Activated CD4-positive, alpha-beta T cell treated with anti-CD3 and anti-CD28 coated beads for 36 hours (primary cell): ENCODE data around the gene CDSN. TPM values are rescaled to one million over a fixed set of nuclear protein-coding genes. Genes with fewer than 3 reads are reported as not detected.
"Not testable (repeated sequence)": the region's sequence is repeated elsewhere in the genome, so short reads cannot be mapped to it uniquely, and the experiment has no call there.

Experiments
- ATAC-seq: fragments of 200-7000 bp; cut with Tn5 transposase; one replicate; pipeline ENCODE4 v1.10.0; 2021; ENCODE audit warnings: mild to moderate bottlenecking, moderate library complexity
- CTCF ChIA-PET: fragments of 350-600 bp; sonication (Branson Sonifier 250); formaldehyde crosslinking; loops from one replicate; lab custom pipeline; 2021; ENCODE audit warnings: antibody characterized with exemption; lab: Charles Lee
- POLR2A ChIA-PET: fragments of 350-600 bp; sonication (Branson Sonifier 250); formaldehyde crosslinking; loops from one replicate; lab custom pipeline; 2021; ENCODE audit warnings: antibody characterized with exemption, inconsistent platforms; lab: Charles Lee
- DNase-seq: peaks from one replicate; pipeline ENCODE4 v3.0.0-alpha.2; 2020
- H3K27ac Mint-ChIP-seq: one replicate; pipeline ENCODE4 v1.8.0; 2021; ENCODE audit warnings: mixed read lengths
- H3K27me3 Mint-ChIP-seq: one replicate; pipeline ENCODE4 v1.8.0; 2021; ENCODE audit warnings: mixed read lengths
- H3K36me3 Mint-ChIP-seq: one replicate; pipeline ENCODE4 v1.8.0; 2021; ENCODE audit warnings: low read depth, mixed read lengths
- H3K4me1 Mint-ChIP-seq: one replicate; pipeline ENCODE4 v1.8.0; 2021; ENCODE audit warnings: mixed read lengths
- H3K4me3 Mint-ChIP-seq: one replicate; pipeline ENCODE4 v1.8.0; 2021; ENCODE audit warnings: mild to moderate bottlenecking, moderate library complexity, mixed read lengths
- H3K9me3 Mint-ChIP-seq: one replicate; pipeline ENCODE4 v1.8.0; 2021; ENCODE audit warnings: low read depth, mixed read lengths
- intact Hi-C, 2 experiments: fragments of 100-400 bp; cut with DNase I in 1 of 2; cut with micrococcal nuclease in 1 of 2; formaldehyde crosslinking; loops; one replicate each; pipeline versions ENCODE4 v1.14.2 to v1.15.1; 2022 to 2024; cut with DNase I, micrococcal nuclease
- total RNA-seq, 2 experiments: library from RNA; stranded (reverse); gene quantifications; one replicate each; pipeline ENCODE4 v1.2.3, GENCODE V29; 2021

CDSN gene, protein sequence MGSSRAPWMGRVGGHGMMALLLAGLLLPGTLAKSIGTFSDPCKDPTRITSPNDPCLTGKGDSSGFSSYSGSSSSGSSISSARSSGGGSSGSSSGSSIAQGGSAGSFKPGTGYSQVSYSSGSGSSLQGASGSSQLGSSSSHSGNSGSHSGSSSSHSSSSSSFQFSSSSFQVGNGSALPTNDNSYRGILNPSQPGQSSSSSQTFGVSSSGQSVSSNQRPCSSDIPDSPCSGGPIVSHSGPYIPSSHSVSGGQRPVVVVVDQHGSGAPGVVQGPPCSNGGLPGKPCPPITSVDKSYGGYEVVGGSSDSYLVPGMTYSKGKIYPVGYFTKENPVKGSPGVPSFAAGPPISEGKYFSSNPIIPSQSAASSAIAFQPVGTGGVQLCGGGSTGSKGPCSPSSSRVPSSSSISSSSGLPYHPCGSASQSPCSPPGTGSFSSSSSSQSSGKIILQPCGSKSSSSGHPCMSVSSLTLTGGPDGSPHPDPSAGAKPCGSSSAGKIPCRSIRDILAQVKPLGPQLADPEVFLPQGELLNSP
- not detected for total RNA-seq

GRCh38 chr6:31120151-31120915 is at the start of gene CDSN:
Gene CDSN (minus strand): TSS chr6:31120446. CDS start chr6:31120419, 27 bp downstream.
- peaks cover 2% of the 10 kb centered on the region for H3K27me3 Mint-ChIP-seq

DNA sequence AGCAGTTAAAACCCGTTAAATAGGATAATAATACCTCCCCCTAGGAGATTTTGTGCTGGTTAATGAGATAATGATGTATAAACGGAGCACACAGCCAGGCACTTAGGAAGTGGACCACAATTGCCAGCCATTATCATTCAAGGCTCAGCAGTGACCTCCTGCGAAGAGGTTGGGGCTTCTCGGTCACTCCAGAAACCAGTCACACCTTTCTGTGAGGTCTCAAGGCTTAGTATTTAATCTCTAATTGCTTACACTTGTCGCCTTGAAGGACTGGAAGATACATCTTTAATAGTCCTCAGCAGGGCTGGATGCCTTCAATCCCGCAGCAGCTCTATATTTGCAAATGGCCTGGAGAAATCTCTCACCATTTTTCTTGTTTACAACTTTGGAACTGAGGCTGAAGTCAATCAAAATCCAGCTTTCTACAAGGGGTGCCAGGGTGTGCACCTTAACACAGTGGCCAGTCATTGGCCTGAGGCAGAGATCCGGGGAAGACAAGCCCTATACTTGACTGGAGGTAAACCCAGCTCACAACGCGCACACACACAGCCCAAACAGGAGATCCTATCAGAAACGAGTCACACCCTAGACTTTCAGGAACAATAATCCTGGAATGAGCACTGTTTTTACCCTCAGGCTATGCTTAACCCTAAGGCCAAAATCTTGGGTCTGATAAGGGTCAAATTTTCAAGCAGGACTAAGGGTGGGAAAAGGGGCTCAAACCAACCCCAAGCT is 49.0 kb upstream of the CDSN start:
- H3K27me3 Mint-ChIP-seq, result no peaks in the 10 kb centered on the region
- POLR2A ChIA-PET, result interaction anchor here (0.6 kb wide), 1 partner anchor 203 kb away, joined by 4 read pairs; no protein-coding TSS in a partner anchor
- intact Hi-C loops, result no loop called here

More at GRCh38 chr6:31120151-31120915, at the start of gene CDSN:
- ChIA-PET POLR2A (no interaction called here), CTCF (no interaction called here)
- DNase-seq (no peak), ATAC-seq (no peak)
- Mint-ChIP-seq H3K27ac (no peak within 1 kb of the TSS), H3K36me3 (no peaks in the 10 kb centered on the region), H3K9me3 (no peaks in the 10 kb centered on the region), H3K4me1 (no peaks in the 10 kb centered on the region), H3K4me3 (no peak within 1 kb of the TSS)
- intact Hi-C loops, result no loop called here

DNA sequence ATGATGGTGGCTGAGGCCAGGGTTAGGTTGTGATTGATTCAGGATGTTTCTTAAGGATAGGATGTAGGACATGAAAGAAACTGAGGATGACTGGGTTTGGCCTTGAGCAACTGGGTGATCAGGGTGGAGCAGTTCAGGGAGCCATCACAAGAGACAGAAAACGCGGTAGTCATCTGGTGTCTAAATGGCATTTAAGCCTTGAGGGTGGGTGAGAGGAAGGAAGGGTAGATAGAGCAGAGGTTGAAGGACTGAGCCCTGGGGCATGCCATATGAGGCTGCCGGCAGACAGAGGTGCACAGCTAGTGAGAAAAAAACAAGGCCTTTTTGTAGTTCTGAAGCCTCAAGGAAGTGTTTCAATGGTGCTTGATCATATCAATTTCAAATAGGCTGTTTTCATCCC is 48.4 kb upstream of the CDSN start:
- Mint-ChIP-seq H3K4me1 (peaks cover 19% of the 10 kb centered on the region), H3K36me3 (no peaks in the 10 kb centered on the region), H3K27me3 (no peaks in the 10 kb centered on the region), H3K4me3 (no peak overlapping the region), H3K27ac (no peak overlapping the region), H3K9me3 (no peaks in the 10 kb centered on the region)
- ATAC-seq (no peak), DNase-seq (no peak)
- CTCF ChIA-PET, result interaction anchor here (0.6 to 1.4 kb wide), 3 partner anchors 10 to 348 kb away, joined by 3 read pairs; partner anchors contain the start of gene TCF19
- POLR2A ChIA-PET, result interaction anchor here (0.6 kb wide), 1 partner anchor 99 kb away, joined by 3 read pairs; no protein-coding TSS in a partner anchor
- intact Hi-C loops, result no loop called here

More for the DNA sequence above, 49.0 kb upstream of the CDSN start:
- Mint-ChIP-seq H3K9me3 (no peaks in the 10 kb centered on the region), H3K4me1 (peaks cover 15% of the 10 kb centered on the region), H3K4me3 (no peak overlapping the region), H3K36me3 (no peaks in the 10 kb centered on the region), H3K27ac (no peak overlapping the region)
- no peak for DNase-seq
- CTCF ChIA-PET, result interaction anchor here (0.6 to 1.4 kb wide), 2 partner anchors 11 to 627 kb away, joined by 3 read pairs; partner anchors contain the start of gene TCF19
- no peak for ATAC-seq

DNA sequence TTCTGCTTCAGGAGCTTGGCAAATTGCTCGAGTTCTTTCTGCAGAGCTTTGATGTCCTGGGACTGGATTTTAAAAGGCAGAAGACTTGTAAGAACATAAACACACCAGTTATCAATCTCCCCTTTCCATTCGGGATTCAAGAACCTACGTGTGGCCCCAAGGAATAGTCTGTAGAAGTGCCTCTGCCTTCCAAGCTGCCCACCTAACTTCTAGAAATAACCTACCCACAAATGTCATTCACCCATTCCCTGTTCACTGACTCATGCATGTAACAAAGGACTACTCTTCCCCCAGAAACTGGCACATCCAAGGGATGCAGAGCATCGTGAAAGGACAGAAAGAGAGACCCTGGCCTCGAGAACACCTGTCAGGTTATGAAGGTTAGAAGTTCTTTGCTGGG is 45.7 kb upstream of the CDSN start:
- Mint-ChIP-seq H3K36me3 (peaks cover 18% of the 10 kb centered on the region), H3K9me3 (no peaks in the 10 kb centered on the region), H3K4me1 (peaks cover 37% of the 10 kb centered on the region), H3K27ac (no peak overlapping the region), H3K4me3 (no peak overlapping the region), H3K27me3 (no peaks in the 10 kb centered on the region)
- DNase-seq (no peak), ATAC-seq (no peak)
- CTCF ChIA-PET, result interaction anchor here (1.6 kb wide), 1 partner anchor 209 kb away, joined by 3 read pairs; no protein-coding TSS in a partner anchor
- intact Hi-C loops, result no loop called here
- POLR2A ChIA-PET, result no interaction called here

GRCh38 chr6:31165064-31165832 is 45.0 kb upstream of the CDSN start:
- peak; percentile 61 for ATAC-seq
- H3K27me3 Mint-ChIP-seq, intact Hi-C loops, POLR2A ChIA-PET, H3K9me3 Mint-ChIP-seq, H3K4me3 Mint-ChIP-seq: not testable (repeated sequence)
- H3K27ac Mint-ChIP-seq, result peak overlapping the region; percentile 53
- peak; percentile 36 for DNase-seq
- peaks cover 41% of the 10 kb centered on the region for H3K4me1 Mint-ChIP-seq
- peaks cover 20% of the 10 kb centered on the region for H3K36me3 Mint-ChIP-seq
- CTCF ChIA-PET, result interaction anchor here (0.6 to 1.6 kb wide), 3 partner anchors 10 to 210 kb away, joined by 3 read pairs; no protein-coding TSS in a partner anchor

- POLR2A ChIA-PET, DNase-seq, H3K9me3 Mint-ChIP-seq, H3K27me3 Mint-ChIP-seq, H3K4me3 Mint-ChIP-seq, H3K27ac Mint-ChIP-seq, intact Hi-C loops, ATAC-seq: not testable (repeated sequence)
- peaks cover 46% of the 10 kb centered on the region for H3K4me1 Mint-ChIP-seq
- peaks cover 26% of the 10 kb centered on the region for H3K36me3 Mint-ChIP-seq
- CTCF ChIA-PET, result interaction anchor here (1.1 to 1.6 kb wide), 2 partner anchors 10 to 210 kb away, joined by 3 read pairs; no protein-coding TSS in a partner anchor
Observed at GRCh38 chr6:31164475-31165063, 44.3 kb upstream of the CDSN start.

GRCh38 chr6:31163922-31164321 is 43.7 kb upstream of the CDSN start:
- Mint-ChIP-seq H3K4me1 (peaks cover 50% of the 10 kb centered on the region), H3K4me3 (no peak overlapping the region), H3K36me3 (peaks cover 31% of the 10 kb centered on the region), H3K9me3 (no peaks in the 10 kb centered on the region), H3K27ac (no peak overlapping the region), H3K27me3 (no peaks in the 10 kb centered on the region)
- intact Hi-C loops, result no loop called here
- no peak for DNase-seq
- ChIA-PET POLR2A (interaction anchor here (0.6 kb wide), 1 partner anchor 16 kb away, joined by 3 read pairs; no protein-coding TSS in a partner anchor), CTCF (interaction anchor here (0.5 kb wide), 1 partner anchor 20 kb away, joined by 4 read pairs; no protein-coding TSS in a partner anchor)
- ATAC-seq, result no peak

DNA sequence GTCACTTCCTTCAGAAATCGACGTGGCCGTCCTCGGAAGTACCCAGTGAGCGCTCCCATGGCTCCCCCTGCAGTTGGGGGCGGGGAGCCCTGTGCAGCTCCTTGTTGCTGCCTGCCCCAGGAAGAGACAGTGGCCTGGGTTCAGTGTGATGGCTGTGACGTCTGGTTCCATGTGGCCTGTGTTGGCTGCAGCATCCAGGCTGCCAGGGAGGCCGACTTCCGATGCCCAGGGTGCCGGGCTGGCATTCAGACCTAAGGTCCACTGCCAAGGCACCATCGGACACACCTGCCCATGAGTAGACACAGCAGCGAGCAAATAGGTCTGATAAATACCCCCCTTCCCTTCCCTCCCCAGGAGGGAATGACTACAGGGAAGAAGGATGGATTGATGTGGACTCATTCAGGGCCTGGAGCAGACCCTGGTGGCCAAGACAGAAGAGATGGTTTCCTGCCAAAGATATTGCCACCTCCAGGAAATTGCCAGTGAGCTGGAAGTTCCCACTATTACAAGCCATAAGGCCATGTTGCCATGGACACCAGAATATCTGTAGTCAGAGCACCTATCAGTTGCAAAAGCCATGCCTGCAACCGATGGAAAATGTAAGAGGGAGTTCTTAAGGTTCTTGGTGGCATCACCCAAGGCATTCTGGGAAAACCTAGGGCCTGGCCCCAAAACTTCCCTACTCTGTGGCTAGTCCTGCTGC is 42.4 kb upstream of the CDSN start:
- Mint-ChIP-seq H3K27ac (no peak overlapping the region), H3K4me1 (peaks cover 52% of the 10 kb centered on the region), H3K27me3 (no peaks in the 10 kb centered on the region), H3K9me3 (no peaks in the 10 kb centered on the region), H3K4me3 (no peak overlapping the region), H3K36me3 (peaks cover 38% of the 10 kb centered on the region)
- ChIA-PET POLR2A (no interaction called here), CTCF (no interaction called here)
- ATAC-seq, result no peak
- no peak for DNase-seq
- intact Hi-C loops, result no loop called here

DNA sequence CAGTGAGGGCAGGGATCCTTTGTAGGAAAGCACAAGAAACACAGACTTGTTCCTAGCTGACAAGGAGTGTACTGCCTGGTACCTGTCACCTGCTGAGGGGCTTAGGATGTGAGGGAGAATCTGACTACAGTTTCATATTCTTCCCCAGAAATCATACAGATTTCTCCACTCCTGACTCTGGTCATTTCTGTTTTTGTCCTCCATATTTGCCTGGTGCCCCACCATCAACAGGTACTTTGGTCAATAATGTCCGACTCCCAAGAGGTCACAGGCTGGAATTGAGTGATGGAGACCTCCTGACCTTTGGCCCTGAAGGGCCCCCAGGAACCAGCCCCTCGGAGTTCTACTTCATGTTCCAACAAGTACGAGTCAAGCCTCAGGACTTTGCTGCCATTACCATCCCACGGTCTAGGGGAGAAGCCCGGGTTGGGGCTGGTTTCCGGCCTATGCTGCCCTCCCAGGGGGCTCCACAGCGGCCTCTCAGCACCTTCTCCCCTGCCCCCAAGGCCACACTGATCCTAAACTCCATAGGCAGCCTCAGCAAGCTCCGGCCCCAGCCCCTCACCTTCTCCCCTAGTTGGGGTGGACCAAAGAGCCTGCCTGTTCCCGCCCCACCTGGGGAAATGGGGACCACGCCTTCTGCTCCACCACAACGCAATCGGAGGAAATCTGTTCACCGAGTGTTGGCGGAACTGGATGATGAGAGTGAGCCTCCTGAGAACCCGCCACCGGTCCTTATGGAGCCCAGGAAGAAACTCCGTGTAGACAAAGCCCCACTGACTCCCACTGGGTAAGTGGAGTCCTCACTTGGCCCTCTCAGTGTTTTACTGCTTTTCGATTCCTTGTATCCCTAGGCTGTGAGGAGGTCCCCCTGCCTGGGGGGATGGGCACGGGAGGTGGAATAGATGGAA is 41.2 kb upstream of the CDSN start:
- no peak for DNase-seq
- CTCF ChIA-PET, result interaction anchor here (0.5 to 1.1 kb wide), 3 partner anchors 11 to 36 kb away, joined by 3 read pairs; partner anchors contain the start of gene PSORS1C2
- Mint-ChIP-seq H3K4me1 (peaks cover 59% of the 10 kb centered on the region), H3K27me3 (no peaks in the 10 kb centered on the region), H3K36me3 (peaks cover 38% of the 10 kb centered on the region), H3K9me3 (no peaks in the 10 kb centered on the region), H3K27ac (no peak overlapping the region), H3K4me3 (no peak overlapping the region)
- POLR2A ChIA-PET, result no interaction called here
- ATAC-seq, result no peak
- intact Hi-C loops, result no loop called here
